Motor neuron (in vitro differentiated cells): Measurements from ENCODE around the gene MAD1L1. TPM values are rescaled to one million over a fixed set of nuclear protein-coding genes. Genes with fewer than 3 reads are reported as not detected.

Experiments
- ATAC-seq, 8 experiments: fragments of 200-7000 bp; cut with Tn5 transposase; replicated peaks in 6 of 8; 2 replicates each; pipeline ENCODE4 v1.8.0; 2021; ENCODE audit warnings: mild to moderate bottlenecking in 8 of 8, moderate library complexity in 8 of 8
- H3K27ac ChIP-seq, 2 donors: fragments of 250-450 bp; sonication (Bioruptor Pico); 2 replicates each; pipeline ENCODE4 v1.9.0; 2021; ENCODE audit warnings: antibody characterized with exemption in 2 of 2, mild to moderate bottlenecking in 2 of 2, moderate library complexity in 1 of 2
- H3K4me1 ChIP-seq, 2 donors: fragments of 250-450 bp; sonication (Bioruptor Pico); replicated peaks in 1 of 2; 2 replicates each; pipeline ENCODE4 v1.6.1; 2021; ENCODE audit warnings: antibody characterized with exemption in 2 of 2, mild to moderate bottlenecking in 2 of 2, moderate library complexity in 1 of 2
- H3K4me3 ChIP-seq, 5 donors: fragments of 250-450 bp; sonication (Bioruptor Pico); 2 replicates each; pipeline ENCODE4 v1.9.0; 2021; ENCODE audit warnings: antibody characterized with exemption in 5 of 5, mild to moderate bottlenecking in 5 of 5, moderate library complexity in 4 of 5
- WGBS, 10 experiments: fragments of 450-650 bp; shearing (Covaris generic); methylation state at CpG; one replicate each; pipeline ENCODE4 v1.0.0; 2022; 5-methylcytosine and 5-hydroxymethylcytosine counted together
- in situ Hi-C, 9 experiments: fragments of 400-800 bp; cut with MboI; loops; one replicate each; pipeline ENCODE4 v1.15.0; 2021; ENCODE audit warnings: low sequenced_read_pairs in 9 of 9, low pct_unique_long_range_greater_than_20kb in 2 of 9; ENCODE audit not compliant: unreplicated experiment in 9 of 9
- total RNA-seq, 8 experiments: library from RNA; unstranded; fragments of 300-600 nt; gene quantifications; 2 replicates each; pipeline versions ENCODE4 v1.2.3 to v1.2.4, GENCODE V29; 2022

MAD1L1 gene
- total RNA-seq, 8 experiments from 2014 or later: 24.0 to 68.8 (median 32.4) TPM

DNA sequence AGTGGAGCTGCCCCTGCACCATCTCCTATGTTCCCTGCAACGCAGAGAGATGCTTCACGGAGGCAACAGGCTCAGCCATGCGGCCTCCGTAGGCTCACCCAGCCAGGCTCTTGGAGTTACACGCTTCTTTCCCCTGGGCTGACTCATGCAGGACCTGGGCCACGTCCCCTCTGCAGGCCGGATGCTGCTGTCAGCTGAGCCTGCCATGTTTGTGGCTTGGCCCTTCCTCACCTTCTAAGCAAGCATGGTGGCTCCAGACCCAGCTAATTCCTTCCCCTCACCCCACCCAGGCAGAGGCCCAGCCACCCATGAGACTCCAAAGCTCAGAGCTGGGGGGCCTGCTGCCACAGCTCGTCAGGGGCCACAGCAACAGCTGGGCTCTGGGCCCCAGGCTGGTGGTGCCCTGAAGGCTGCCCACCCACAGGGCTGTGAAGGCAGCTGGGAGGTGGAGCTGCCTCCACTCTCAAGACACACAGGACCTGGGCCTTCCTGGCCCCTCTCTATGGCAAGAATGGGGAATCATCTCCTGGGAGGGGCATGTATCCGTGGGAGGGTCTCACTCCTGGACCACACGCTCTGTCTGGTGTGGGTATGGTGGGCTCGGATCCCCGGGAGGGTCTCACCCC lies 343.1 kb downstream of the MAD1L1 start:
- Histone ChIP-seq H3K27ac (no peak overlapping the region), H3K4me3 (no peak overlapping the region), H3K4me1 (no peaks in the 10 kb centered on the region)
- WGBS, 10 experiments: 90 to 100% (median 98%) methylated on average over 1 to 4 of the region's 12 CpGs; no CpG with 5 or more reads in 2 of the 10 experiments
- peak in 7 of 8 experiments; percentile 37 to 83 (median 57) for ATAC-seq
- in situ Hi-C loops: no loop called here

DNA sequence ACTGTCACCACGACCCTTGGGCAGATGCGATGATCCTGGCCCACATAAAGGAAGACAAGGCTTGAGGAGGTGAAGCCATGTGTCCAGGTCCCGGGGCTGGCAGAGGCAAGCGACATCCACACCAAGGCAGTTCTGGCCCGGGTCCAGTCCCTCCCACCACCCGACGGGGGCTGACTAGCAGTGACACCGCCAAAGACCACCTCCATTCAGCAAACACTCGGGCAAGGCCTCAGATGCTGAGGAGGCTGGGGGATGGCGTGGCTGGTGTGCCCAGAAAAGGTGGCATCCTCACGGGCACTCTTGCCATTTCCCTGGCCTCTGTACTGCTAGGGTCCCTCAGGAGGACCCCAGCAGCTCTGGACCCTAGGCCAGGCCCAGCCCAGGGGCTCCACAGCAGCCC lies 343.7 kb downstream of the MAD1L1 start:
- 82 to 100% (median 93%) methylated on average over 1 to 3 of the region's 11 CpGs; no CpG with 5 or more reads in 7 of the 10 experiments for WGBS, 10 experiments
- H3K4me1 ChIP-seq: no peaks in the 10 kb centered on the region
- in situ Hi-C loops: no loop called here

DNA sequence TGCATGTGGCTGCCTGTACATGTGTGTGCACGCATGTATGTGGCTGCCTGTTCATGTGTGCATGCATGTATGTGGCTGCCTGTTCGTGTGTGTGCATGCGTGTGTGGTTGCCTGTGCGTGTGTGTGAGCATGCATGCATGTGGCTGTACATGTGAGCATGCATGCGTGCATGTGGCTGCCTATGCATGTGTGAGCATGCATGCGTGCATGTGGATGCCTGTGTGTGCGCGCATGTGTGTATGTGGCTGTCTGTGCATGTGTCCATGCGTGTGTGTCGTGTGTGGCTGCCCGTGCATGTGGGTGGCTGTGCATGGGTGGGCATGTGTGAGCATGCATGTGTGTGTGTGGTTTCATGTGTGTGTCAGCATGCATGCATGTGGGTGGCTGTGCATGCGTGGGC lies 344.3 kb downstream of the MAD1L1 start:
- no peaks in the 10 kb centered on the region for H3K4me1 ChIP-seq
- no peak for ATAC-seq
- in situ Hi-C loops: no loop called here
- WGBS, 10 experiments: 76 to 100% (median 95%) methylated on average over 1 to 8 of the region's 12 CpGs; no CpG with 5 or more reads in 6 of the 10 experiments
- no peak overlapping the region for H3K27ac ChIP-seq
- no peak overlapping the region for H3K4me3 ChIP-seq

More for the DNA sequence above, 343.7 kb downstream of the MAD1L1 start:
- Histone ChIP-seq H3K4me3 (no peak overlapping the region), H3K27ac (no peak overlapping the region)
- ATAC-seq: peak in 1 of 8 experiments; percentile 11

DNA sequence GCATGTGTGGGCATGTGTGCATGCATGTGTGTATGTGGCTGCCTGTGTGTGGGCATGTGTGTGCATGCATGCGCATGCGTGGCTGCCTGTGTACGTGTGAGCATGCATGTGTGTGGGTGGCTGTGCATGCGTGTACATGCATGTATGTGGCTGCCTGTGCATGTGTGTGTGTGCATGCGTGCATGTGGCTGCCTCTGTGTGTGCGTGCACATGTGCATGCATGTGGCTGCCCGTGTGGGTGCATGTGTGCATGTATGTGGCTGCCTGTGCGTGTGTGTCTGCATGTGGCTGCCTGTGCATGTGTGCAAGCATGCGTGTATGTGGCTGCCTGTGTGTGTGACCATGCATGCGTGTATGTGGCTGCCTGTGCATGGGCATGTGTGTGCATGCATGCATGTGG lies 345.5 kb downstream of the MAD1L1 start:
- WGBS, 10 experiments: 88 to 100% (median 90%) methylated on average over 1 to 5 of the region's 10 CpGs; no CpG with 5 or more reads in 5 of the 10 experiments
- H3K4me3 ChIP-seq: no peak overlapping the region
- ATAC-seq: no peak
- H3K27ac ChIP-seq: no peak overlapping the region
- H3K4me1 ChIP-seq: no peaks in the 10 kb centered on the region
- in situ Hi-C loops: no loop called here

DNA sequence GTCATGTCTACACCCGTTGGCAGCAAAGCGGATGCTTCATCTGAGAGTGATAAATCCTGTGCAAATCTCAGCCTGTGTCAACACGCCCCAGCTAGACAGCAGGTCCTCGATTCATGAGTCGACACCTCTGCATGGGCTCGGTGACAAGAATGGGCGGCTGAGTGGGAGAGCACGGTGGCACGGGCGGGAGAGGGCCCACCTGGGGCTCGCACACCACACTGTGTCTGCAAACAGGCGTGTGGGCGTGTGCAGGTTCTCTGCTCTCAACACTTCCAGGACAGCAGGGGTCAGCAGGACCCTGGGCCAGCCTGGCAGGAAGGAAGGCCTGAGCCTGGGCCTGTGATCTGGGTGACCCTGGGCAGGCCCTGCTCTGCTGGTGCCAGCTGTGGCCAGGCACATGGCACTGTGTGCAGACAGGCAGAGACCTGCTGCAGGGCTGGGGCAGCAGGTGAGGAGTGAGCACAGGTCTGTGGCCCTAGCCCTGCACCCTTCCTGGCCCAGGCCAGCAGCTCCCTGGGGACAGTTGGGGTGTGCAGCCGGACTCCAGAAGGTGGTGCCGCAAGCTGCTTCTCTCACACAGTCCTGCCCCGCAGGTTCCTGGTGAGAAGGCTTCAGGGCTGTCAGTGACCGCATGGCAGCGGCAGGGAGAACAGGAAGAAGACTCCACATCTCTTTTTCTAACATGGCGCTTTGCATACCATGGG lies 346.2 kb downstream of the MAD1L1 start:
- WGBS, 10 experiments: 60 to 100% (median 91%) methylated on average over 2 to 8 of the region's 19 CpGs; no CpG with 5 or more reads in 4 of the 10 experiments
- ATAC-seq: peak in 3 of 8 experiments; percentile 14 to 37 (median 35)
- no peak overlapping the region for H3K4me3 ChIP-seq

DNA sequence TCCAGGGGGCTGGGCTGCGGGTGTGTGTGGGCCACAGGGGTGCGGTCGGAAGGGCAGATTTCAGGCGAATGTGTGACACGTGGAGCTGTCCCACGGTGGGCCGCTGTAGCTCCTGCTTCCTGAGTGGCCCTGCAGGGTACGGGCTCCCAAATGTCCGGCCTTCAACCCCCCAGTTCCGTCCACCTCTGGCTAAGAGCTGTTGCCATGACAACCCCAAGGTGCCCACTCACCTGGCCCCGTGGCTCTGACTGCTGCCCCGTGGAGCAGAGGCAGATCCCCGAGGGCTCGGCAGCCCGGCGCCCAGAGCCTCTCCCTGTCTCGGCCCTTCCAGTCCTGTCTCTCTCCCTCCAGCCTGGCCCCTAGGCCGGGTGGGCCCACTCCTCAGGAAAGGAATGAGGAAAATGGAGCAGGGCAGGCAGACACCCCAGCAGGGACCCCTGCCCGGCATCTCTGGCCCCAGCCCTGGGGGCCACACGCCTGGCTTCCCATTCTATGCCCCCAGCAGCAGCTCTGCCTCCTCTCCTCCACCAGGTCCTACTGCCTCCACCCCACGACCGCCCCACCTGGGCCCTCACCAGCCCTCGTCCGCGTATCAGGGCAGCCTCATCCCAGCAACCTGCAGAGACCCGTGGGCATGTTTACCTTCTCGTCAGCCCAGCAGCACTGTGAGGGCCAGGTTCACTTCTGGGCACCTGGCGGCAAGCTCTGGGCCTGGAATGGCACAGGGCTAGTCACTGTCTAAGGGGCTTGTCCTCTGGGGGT lies 347.1 kb downstream of the MAD1L1 start:
- H3K4me3 ChIP-seq: no peak overlapping the region
- WGBS, 10 experiments: 64 to 100% (median 100%) methylated on average over 2 to 5 of the region's 28 CpGs; no CpG with 5 or more reads in 7 of the 10 experiments
- ATAC-seq: no peak
- no peaks in the 10 kb centered on the region for H3K4me1 ChIP-seq
- no peak overlapping the region for H3K27ac ChIP-seq
- in situ Hi-C loops: no loop called here

More for the DNA sequence above, 346.2 kb downstream of the MAD1L1 start:
- H3K27ac ChIP-seq: no peak overlapping the region
- in situ Hi-C loops: no loop called here
- no peaks in the 10 kb centered on the region for H3K4me1 ChIP-seq

DNA sequence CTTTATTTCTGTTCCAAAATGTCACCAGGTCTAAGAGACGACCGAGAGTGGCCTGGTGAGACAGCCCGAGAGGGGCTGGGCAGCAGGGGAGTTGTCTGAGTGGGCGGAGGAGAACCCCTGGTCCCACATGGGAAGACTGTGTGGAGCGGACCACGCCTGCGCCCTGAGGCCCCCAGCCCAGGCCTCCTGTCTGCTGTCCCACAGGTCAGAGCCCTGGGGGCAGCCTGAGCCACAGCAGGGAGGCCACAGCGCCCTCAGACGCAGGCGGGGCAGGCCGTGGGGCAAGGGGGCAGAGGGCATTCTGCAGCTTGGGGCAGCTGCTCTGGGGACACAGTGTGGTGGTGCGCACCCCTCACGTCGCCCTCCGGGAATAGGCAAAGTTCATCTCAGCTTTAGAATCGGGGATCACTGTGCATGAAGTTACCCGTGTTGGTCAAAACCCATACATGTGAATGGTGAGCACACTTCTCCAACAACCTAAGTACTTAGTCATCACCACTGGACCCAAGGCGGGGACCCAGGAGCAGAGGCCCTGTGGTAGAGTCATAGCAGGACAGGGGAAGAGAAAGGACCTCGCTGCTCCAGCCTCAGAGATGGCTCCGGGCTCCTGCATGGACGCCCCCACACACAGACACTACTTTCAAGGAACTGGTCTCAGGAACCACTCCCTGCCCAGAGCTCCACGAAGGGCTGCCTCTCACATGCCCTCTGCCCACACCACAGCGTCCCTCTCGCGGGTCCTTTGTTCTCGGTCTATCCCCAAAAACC lies 348.0 kb downstream of the MAD1L1 start:
- H3K4me3 ChIP-seq: no peak overlapping the region
- H3K27ac ChIP-seq: no peak overlapping the region
- 82 to 100% (median 92%) methylated on average over 1 to 12 of the region's 26 CpGs; no CpG with 5 or more reads in 5 of the 10 experiments for WGBS, 10 experiments
- in situ Hi-C loops: no loop called here
- no peaks in the 10 kb centered on the region for H3K4me1 ChIP-seq
- ATAC-seq: peak in 1 of 8 experiments; percentile 37

DNA sequence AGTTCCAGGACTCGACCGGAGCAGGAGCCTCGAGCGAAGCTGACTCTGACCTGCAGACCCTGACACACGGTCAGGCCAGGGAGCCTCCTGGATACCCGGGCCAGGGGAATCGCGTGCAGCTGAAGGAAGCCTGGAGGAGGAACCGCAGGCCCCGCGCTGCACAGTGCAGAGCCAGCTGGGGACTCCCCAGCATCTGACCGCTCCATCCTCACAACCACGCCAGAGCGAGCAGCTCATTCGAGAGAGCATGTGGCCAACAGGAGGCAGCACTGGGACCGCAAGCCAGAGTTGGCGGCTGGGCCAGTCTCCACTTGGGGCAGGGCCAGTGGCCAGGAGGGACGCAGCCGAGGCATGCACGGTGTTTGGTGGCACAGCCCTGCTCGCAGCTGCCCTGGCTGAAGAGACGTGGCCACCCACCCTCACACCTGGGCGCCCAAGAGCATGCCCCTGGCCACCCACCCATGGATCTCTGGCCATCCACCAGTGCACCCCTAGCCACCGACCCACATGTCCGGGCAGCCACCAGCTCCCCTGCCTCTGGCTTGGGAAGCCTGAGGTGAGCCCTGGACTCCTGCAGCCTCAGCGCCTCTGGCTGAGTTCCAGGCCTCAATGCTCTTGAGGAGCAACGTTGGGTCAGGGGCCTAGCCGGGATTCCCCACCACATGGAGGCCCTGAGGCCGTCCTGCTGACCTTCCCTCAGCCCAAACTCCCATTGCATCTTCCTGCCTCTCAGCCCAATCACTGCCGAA lies 348.7 kb downstream of the MAD1L1 start:
- no peak overlapping the region for H3K4me3 ChIP-seq
- no peaks in the 10 kb centered on the region for H3K4me1 ChIP-seq
- in situ Hi-C loops: no loop called here
- peak in 1 of 8 experiments; percentile 21 for ATAC-seq
- H3K27ac ChIP-seq: no peak overlapping the region
- WGBS, 10 experiments: 43 to 100% (median 87%) methylated on average over 1 to 10 of the region's 30 CpGs; no CpG with 5 or more reads in 2 of the 10 experiments

DNA sequence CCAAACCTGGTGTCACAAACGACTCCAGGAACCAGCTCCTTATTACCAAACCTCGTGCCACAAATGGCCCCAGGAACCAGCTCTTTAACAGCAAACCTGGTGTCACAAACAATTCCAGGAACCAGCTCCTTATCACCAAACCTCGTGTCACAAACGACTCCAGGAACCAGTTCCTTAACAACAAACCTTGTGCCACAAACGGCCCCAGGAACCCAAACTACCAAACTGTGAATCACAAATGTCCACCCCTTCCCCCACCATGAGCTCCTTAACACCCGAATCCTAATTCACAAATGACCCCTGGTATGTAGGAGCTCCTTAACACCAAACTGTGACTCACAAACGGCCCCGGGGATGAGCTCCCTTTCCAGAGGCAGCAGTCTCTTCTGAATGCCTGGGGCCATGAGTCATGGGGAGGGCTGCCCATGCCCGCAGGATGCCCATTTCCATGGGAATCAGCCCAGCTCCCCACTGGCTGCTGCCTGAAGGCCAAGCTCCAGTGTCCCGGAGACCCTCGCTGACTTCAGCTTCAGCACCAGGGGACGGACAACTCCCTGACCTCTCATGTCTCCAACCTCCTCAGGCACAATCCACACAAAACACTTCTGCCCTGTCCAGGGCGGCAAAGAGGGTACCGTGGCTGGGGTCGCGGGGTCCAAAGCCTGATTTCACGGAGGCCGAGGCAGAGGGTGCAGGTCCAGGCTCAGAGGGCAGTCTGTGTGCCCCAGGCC lies 349.5 kb downstream of the MAD1L1 start:
- in situ Hi-C loops: no loop called here
- ATAC-seq: peak in 5 of 8 experiments; percentile 21 to 94 (median 67)
- Histone ChIP-seq H3K4me3 (no peak overlapping the region), H3K4me1 (no peaks in the 10 kb centered on the region), H3K27ac (no peak overlapping the region)
- 11 to 70% (median 62%) methylated on average over 1 to 9 of the region's 18 CpGs; no CpG with 5 or more reads in 4 of the 10 experiments for WGBS, 10 experiments

DNA sequence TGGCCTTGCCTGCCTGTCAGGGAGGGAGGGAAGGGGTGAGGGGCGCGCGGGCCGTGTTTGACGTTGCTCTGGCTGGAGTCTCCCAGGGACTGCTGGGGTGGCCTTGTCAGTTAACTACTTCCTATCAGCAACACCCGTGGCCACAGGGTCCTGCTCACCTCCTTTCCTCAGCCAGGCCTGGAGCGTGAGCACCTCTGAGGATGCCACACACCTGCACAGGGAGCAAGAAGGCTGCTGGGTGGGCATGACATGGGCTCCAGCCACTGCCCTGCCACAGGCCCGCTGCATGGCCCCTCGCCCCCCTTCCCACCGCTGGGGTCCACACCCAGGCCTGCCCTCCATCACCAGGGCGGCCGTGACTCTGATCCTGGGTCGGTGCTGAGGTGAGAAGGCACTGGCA lies 350.3 kb downstream of the MAD1L1 start:
- WGBS, 10 experiments: 60 to 80% (median 67%) methylated on average over 1 to 2 of the region's 13 CpGs; no CpG with 5 or more reads in 7 of the 10 experiments
- in situ Hi-C loops: no loop called here
- ATAC-seq: peak in 2 of 8 experiments; percentile 24 to 26
- no peaks in the 10 kb centered on the region for H3K4me1 ChIP-seq
- H3K4me3 ChIP-seq: no peak overlapping the region
- no peak overlapping the region for H3K27ac ChIP-seq

DNA sequence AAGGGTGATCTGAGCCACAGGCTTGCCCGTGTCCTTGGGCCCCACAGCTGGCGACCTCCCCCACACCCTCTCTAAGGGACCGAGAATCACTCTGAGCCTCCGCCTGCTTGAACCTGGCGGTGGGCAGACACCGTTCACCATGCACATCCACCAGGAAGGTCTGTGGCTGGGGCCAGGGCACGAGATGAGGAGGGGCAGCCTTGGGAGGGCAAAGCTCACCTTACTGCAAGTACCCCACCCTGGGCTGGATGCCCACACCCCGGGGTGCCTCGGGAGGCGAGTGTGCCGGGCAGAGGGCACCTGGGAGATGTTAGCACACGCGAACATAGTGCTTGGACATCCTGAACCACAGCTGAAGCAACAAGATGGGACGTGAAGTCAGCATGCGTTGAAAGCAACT lies 350.8 kb downstream of the MAD1L1 start:
- in situ Hi-C loops: no loop called here
- no peak overlapping the region for H3K27ac ChIP-seq
- 50 to 100% (median 96%) methylated on average over 2 to 5 of the region's 15 CpGs; no CpG with 5 or more reads in 5 of the 10 experiments for WGBS, 10 experiments
- no peak for ATAC-seq
- no peaks in the 10 kb centered on the region for H3K4me1 ChIP-seq
- no peak overlapping the region for H3K4me3 ChIP-seq
